GF-D8 (cell line): ENCODE results near the gene TSKU.
"Not testable (repeated sequence)": the region's sequence is repeated elsewhere in the genome, so short reads cannot be mapped to it uniquely, and the experiment has no call there.

ENCODE experiments used
- DNase-seq: peaks from one replicate; lab custom pipeline; 2025; lab: John Stamatoyannopoulos, UW

The TSKU gene

DNA sequence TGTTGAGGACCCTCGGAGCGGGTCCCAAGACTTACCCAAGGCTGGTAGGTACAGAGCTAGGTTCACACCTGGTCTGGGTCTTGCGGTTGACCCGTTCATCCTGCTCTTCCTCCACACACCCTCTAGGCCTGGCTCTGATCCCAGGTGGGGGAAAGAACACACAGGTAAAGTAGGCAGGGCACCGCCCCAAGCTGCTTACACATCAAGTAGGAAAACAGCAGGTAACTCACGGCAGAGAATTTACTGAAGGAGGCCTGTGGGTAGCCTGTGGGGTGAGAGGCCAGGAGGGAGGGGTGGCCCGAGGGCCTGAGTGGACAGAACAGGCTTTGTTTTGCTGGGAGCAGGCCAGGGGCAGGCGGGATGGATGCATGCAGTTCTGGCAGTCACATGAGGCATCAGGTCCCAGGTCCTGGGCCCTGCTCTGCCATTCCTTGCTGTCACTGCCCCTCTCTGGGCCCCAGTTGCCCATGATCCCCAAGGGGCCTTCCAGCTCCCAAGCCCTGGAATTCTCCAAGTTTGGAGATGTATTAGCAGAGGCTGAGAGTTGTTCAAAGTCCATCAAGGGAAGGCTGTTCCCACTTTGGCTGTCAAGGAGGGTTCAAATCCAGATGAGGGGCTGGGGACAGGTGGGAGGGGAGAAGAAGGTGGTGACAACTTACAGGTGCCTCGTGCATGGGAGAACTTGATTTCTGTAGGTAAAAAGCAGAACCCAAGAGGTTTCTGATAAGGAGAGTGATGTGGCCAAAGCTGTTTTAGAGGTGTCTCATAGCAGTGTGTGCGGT lies 5.7 kb downstream of the TSKU start:
- DNase-seq = no peak

DNA sequence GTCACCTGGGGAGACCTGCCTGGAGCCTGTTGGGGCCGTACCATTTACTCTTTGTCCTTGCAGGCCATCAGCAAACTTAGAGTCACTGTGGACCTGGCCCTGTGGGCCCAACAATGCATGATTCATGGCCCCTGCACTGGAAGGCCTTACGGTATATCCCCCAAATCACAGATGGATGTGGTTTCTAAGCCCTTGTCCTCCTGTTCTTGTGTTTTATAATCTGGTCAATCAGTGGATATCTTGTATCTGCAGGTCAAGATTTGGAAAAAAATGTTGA lies 6.2 kb downstream of the TSKU start:
- no peak for DNase-seq

DNA sequence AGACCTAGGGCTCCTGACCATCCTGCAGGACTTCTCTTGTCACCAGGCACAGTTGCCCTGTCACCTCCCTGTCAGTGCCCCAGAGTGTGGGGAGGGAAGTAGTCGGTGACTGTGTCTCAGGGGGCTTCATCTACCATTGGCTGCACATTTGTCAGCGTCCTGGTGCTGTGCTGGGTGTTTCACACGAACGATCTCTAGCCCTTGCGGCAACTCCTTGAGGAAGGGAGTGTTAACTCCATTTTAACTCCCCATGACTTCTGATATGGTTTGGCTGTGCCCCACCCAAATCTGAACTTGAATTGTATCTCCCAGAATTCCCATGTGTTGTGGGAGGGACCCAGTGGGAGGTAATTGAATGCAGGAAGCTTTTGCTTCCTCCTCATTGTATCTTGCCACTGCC lies 7.1 kb downstream of the TSKU start:
- DNase-seq = no peak

GRCh38 chr11:76791002-76791770 lies 8.0 kb downstream of the TSKU start:
- not testable (repeated sequence) for DNase-seq

GRCh38 chr11:76791861-76792260 lies 8.7 kb downstream of the TSKU start:
- DNase-seq = no peak

DNA sequence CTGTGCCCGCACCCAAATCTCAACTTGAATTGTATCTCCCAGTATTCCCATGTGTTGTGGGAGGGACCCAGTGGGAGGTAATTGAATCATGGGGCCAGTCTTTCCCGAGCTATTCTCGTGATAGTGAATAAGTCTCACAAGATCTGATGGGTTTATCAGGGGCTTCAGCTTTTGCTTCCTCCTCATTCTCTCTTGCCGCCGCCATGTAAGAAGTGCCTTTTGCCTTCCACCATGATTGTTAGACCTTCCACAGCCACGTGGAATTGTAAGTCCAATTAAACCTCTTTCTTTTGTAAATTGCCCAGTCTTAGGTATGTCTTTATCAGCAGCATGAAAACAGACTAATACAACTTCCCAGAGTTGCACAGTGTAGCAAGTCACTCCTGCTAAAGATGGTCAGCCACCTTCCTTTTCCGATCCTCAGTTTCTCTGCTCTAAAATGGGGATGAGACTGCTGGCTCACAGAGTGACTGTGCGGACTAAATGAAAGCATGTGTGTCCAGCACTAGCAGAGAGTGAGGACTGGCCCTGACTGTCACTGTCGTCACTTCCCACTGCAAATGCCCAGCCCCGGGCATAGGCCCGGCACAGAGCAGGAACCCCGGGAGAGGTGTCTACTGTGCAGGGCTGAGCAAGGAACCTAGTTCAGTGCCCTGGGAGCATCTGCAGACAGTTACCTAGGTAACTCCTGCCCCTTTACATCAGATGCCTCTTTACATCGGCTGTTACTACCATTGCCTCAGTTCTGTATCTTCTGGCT lies 9.5 kb downstream of the TSKU start:
- DNase-seq = no peak

DNA sequence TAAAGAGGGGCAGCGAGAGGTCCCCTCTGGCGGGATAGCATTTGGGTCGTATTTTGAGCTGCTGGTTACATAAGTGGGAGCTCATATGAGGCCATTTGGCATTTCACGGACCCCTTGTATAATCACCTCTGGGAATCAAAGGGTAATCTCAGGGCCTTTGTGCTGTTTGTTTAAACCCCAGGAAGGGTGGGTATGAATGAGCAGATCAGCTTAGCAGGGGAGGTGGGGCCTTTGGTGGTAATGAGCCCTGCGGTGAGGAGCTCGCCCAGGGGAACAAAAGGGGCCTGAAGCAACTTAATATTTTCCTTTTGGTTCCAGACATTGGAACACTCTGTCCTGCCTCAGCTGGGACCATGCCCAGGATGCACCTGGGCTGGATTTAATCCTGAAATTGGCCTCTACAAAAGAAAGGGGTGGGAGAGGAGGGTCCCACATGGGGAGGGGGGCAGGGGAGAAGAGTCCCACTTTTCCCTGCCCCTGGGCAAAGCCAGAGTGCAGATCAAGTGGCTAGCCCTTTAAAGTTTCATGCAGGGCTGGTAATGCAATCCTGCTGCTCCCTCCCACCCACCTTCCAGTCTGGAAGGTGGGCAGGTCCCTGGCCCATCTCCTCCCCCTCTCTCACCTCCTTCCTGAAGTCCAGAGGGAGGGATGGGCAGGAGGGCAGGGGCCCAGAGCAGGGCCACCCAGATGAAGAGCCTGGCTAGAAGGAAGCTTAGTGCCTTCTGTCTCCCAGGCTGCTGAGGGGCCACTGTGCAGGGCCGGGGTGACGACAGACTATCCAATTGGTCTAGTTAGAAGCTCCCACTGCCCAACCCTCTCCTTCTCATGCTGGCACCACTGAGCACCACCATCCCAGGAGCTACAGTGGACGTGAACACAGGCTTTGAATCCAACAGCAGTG lies 10.5 kb downstream of the TSKU start:
- DNase-seq = no peak

- no peak for DNase-seq
Measured at GRCh38 chr11:76794371-76795289, 11.5 kb downstream of the TSKU start.

- no peak for DNase-seq
Measured at GRCh38 chr11:76795290-76795935, 12.3 kb downstream of the TSKU start.

- no peak for DNase-seq
Measured at GRCh38 chr11:76795936-76796441, 12.8 kb downstream of the TSKU start.

- DNase-seq = no peak
Measured at GRCh38 chr11:76796511-76797198, 13.5 kb downstream of the TSKU start.

- no peak for DNase-seq
Measured at GRCh38 chr11:76797341-76798201, 14.4 kb downstream of the TSKU start.

DNA sequence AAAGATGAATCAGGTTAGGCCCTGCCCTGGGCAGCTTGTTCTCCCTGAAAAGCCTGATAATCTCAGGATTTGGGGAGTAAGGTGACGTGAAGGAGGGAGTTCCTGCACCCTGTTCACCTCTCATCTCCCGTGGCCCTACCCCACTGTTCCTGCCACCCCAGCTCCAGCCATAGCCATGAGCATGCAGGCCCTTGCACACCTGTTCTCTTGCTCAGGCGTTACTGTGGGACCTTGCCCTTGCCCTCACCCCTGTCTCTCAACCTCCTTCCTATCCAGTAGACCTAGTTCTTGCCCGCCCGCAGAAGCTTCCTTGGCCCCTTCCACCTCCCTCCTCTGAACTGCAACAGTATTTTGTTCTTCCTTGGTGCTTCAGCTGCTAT lies 15.0 kb downstream of the TSKU start:
- no peak for DNase-seq

DNA sequence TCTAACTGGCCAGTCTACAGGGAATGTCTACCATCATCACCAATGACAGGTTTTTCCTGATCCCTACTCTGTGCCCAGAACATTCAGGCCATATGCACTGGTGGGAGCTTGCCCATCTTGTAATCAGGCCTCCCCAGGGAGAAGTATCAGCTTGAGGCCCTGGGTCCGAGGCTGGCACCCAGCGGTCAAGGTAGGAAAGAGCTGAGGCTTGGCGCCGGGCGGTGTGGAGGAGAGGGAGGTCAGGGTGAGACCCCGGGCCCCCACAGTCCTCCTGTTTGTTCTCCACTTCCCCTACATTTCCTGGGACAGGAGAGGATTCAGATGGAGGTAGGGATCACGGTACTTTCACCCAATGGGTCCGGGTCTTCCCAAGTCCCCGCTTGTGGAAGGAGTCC lies 15.5 kb downstream of the TSKU start:
- DNase-seq = no peak

- DNase-seq = no peak
Measured at GRCh38 chr11:76799066-76799804, 16.1 kb downstream of the TSKU start.

DNA sequence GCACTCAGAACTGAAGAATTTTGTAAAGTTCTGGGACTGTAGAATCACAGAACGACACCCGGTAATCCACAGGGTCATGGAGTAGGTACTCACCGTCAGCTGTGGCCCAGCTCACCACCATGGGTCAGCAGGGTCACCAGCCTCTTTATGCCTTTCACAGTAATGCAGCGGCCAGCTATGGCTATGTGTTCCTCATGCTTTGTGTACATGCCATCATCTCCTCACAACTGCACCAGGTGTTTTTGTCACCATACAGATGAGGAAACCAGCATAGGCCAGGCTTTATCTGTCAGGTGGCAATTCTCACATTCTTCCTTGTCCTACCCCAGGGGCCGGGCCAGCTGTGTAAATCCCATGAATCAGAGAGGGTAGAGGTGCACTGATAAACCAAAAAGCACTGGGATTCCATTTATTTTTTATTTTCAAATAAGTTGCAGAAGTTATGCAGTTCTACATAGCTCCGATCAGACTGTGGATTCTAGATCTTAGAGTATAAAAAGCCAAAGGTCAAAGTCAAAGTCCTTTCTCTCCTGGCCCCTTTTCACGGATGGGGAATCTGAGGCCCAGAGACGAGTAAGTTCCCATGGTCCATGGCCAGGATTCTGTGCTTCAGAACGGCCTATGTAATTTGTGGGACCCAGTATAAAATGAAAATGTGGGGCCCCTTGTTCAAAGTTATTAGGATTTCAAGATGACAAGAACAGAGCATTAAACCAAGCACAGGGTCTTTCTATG lies 17.5 kb downstream of the TSKU start:
- no peak for DNase-seq

GRCh38 chr11:76801225-76801624 lies 18.1 kb downstream of the TSKU start:
- DNase-seq = no peak
